Natural killer cell treated with Interleukin-12 subunit alpha and Interleukin-12 subunit beta and Interleukin-15 and Interleukin-18, amount 100 ng/mL, for 72 hours (primary cell): ENCODE measurements around the gene ANKLE1. TPM values are rescaled to one million over a fixed set of nuclear protein-coding genes. Genes with fewer than 3 reads are reported as not detected.

Source experiments
- ATAC-seq, 2 donors: fragments of 150-1000 bp; cut with Tn5 transposase in 1 of 2; sonication (Bioruptor Pico), chemical (Tn5 transposase) in 1 of 2; 2 replicates each; pipeline ENCODE4 v1.10.0; 2021
- DNase-seq: peaks from one replicate; pipeline ENCODE4 v3.0.0; 2022; ENCODE audit warnings: low spot score
- H3K27ac Mint-ChIP-seq, 2 donors: 1 replicate in 1 of 2; 2 replicates in 1 of 2; pipeline ENCODE4 v1.8.0; 2022; ENCODE audit warnings: mixed read lengths in 2 of 2, mild to moderate bottlenecking in 1 of 2, moderate library complexity in 1 of 2
- H3K27me3 Mint-ChIP-seq, 2 donors: 1 replicate in 1 of 2; 2 replicates in 1 of 2; pipeline ENCODE4 v1.8.0; 2022; ENCODE audit warnings: mixed read lengths in 2 of 2
- H3K36me3 Mint-ChIP-seq: one replicate; pipeline ENCODE4 v1.8.0; 2022; ENCODE audit warnings: mixed read lengths
- H3K4me1 Mint-ChIP-seq, 2 donors: 1 replicate in 1 of 2; 2 replicates in 1 of 2; pipeline ENCODE4 v1.8.0; 2022; ENCODE audit warnings: low read depth in 2 of 2, mixed read lengths in 2 of 2, mild to moderate bottlenecking in 1 of 2
- H3K4me3 Mint-ChIP-seq: one replicate; pipeline ENCODE4 v1.8.0; 2022; ENCODE audit warnings: mixed read lengths
- H3K9me3 Mint-ChIP-seq: 2 replicates; pipeline ENCODE4 v1.8.0; 2022; ENCODE audit warnings: mixed read lengths
- total RNA-seq, 2 donors: library from RNA; stranded (reverse); gene quantifications; one replicate each; pipeline ENCODE4 v1.2.3, GENCODE V29; 2022

ANKLE1 gene
- total RNA-seq, 2 donors from 2014 or later = 2.0 to 34.6 TPM

- Mint-ChIP-seq H3K9me3 (no peaks in the 10 kb centered on the region), H3K27ac (no peak overlapping the region), H3K4me1 (peaks cover 0 to 9% of the 10 kb centered on the region in 2 donors), H3K4me3 (no peak overlapping the region), H3K36me3 (no peaks in the 10 kb centered on the region), H3K27me3 (no peaks in the 10 kb centered on the region)
- DNase-seq (no peak), ATAC-seq (no peak)
Observed at GRCh38 chr19:17325881-17326594, 44.3 kb downstream of the ANKLE1 start.

- Mint-ChIP-seq H3K4me1 (peaks cover 0 to 9% of the 10 kb centered on the region in 2 donors), H3K27ac (no peak overlapping the region), H3K27me3 (no peaks in the 10 kb centered on the region), H3K36me3 (no peaks in the 10 kb centered on the region), H3K9me3 (no peaks in the 10 kb centered on the region), H3K4me3 (no peak overlapping the region)
- ATAC-seq (no peak), DNase-seq (no peak)
Observed at GRCh38 chr19:17326595-17326966, 44.9 kb downstream of the ANKLE1 start.

GRCh38 chr19:17327068-17327653 is 45.5 kb downstream of the ANKLE1 start:
- Mint-ChIP-seq H3K27ac (no peak overlapping the region), H3K4me3 (no peak overlapping the region), H3K36me3 (no peaks in the 10 kb centered on the region), H3K4me1 (peaks cover 0 to 9% of the 10 kb centered on the region in 2 donors), H3K27me3 (no peaks in the 10 kb centered on the region), H3K9me3 (no peaks in the 10 kb centered on the region)
- ATAC-seq = no peak
- DNase-seq = no peak

GRCh38 chr19:17327654-17328516 is 46.2 kb downstream of the ANKLE1 start:
- Mint-ChIP-seq H3K27me3 (no peaks in the 10 kb centered on the region), H3K27ac (no peak overlapping the region), H3K9me3 (no peaks in the 10 kb centered on the region), H3K36me3 (no peaks in the 10 kb centered on the region), H3K4me1 (peaks cover 3 to 6% of the 10 kb centered on the region in 2 donors), H3K4me3 (peak overlapping the region; percentile 69)
- ATAC-seq (peak; percentile 74 to 76), DNase-seq (no peak)

- no peaks in the 10 kb centered on the region for H3K9me3 Mint-ChIP-seq
- peak; percentile 1 to 41 for ATAC-seq
- peak overlapping the region; percentile 42 for H3K4me3 Mint-ChIP-seq
- H3K27me3 Mint-ChIP-seq = no peaks in the 10 kb centered on the region
- H3K36me3 Mint-ChIP-seq = no peaks in the 10 kb centered on the region
- peaks cover 8 to 11% of the 10 kb centered on the region in 2 donors for H3K4me1 Mint-ChIP-seq
- no peak overlapping the region for H3K27ac Mint-ChIP-seq
- DNase-seq = no peak
Observed at GRCh38 chr19:17328517-17329365, 47.0 kb downstream of the ANKLE1 start.

DNA sequence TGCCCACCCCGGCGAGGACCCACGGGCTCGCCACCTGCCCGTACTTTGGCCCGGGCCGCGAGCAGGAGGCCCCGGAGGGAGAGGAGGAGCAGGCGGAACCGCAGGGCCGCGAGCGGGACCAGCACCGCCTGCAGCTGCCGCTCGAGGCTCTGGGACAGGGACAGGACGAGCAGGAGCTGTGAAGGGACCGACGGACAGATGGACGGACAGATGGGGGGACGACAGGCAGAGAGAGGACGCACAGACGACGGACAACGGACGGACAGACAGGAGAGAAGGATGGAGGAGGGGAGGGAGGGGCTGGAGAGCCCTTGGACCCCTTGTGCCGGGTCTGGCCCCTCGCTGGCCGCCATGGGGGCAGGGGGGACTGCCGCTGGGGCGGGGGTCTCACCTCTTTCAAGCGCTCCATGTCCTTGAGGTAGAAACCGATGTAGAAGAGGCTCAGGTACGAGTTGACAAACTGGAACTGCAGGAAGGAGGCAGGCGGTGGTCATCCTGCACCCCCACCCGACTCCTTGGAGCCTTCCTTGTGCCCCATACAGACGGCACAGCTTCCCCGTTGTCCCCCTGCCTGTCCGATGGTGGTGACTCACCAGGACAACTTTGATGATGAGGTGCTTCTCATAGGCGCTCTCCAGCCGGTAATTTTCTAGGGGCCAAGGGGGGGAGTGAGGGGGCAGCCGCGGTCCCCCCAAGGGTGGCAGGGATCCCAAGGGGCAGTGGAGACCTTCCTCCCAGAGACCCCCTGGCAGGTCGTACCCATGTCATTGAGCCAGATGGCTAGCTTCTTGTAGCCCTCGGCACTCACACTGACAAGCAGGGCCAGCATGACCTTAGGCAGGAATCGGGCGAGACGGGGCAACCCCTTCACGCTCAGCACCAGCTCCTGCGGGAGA is 47.9 kb downstream of the ANKLE1 start:
- H3K4me1 Mint-ChIP-seq = peaks cover 12 to 15% of the 10 kb centered on the region in 2 donors
- H3K36me3 Mint-ChIP-seq = no peaks in the 10 kb centered on the region
- no peak overlapping the region for H3K27ac Mint-ChIP-seq
- ATAC-seq = no peak
- H3K4me3 Mint-ChIP-seq = no peak overlapping the region
- H3K27me3 Mint-ChIP-seq = no peaks in the 10 kb centered on the region
- DNase-seq = no peak
- H3K9me3 Mint-ChIP-seq = no peaks in the 10 kb centered on the region

GRCh38 chr19:17330262-17331044 is 48.8 kb downstream of the ANKLE1 start:
- peak overlapping the region; percentile 51 for H3K4me3 Mint-ChIP-seq
- H3K4me1 Mint-ChIP-seq = peaks cover 19 to 21% of the 10 kb centered on the region in 2 donors
- DNase-seq (no peak), ATAC-seq (no peak)
- H3K36me3 Mint-ChIP-seq = no peaks in the 10 kb centered on the region
- H3K27me3 Mint-ChIP-seq = no peaks in the 10 kb centered on the region
- H3K9me3 Mint-ChIP-seq = no peaks in the 10 kb centered on the region
- no peak overlapping the region for H3K27ac Mint-ChIP-seq

DNA sequence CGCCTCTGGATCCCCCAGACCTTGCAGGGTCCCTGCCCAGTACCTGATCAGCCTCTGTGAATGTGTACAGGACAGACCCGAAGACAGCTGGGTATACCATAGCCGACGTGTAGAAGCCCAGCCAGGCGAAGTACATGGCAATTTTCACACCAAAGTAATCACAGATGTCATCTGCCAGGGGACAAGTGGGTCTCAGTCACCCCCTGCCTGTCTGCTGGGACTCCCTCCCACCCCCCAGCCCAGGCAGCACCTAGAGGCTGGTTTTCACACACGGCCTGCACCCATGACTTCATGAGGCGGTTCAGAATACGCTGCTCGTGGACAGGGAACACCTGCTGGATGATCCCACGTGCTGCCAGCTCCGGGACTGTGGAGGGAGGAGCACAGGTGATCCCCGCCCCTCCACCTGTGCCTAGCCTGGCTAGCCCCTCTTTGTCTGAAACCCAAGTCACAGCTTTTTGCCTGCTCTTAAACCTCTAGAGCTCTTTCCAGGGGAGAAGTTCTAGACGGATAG is 49.4 kb downstream of the ANKLE1 start:
- Mint-ChIP-seq H3K9me3 (no peaks in the 10 kb centered on the region), H3K27ac (no peak overlapping the region), H3K27me3 (no peaks in the 10 kb centered on the region), H3K36me3 (no peaks in the 10 kb centered on the region), H3K4me3 (peak overlapping the region; percentile 51), H3K4me1 (peaks cover 19 to 21% of the 10 kb centered on the region in 2 donors)
- ATAC-seq = no peak
- no peak for DNase-seq

GRCh38 chr19:17332360-17332676 is 50.6 kb downstream of the ANKLE1 start:
- no peak for DNase-seq
- no peak for ATAC-seq
- H3K27me3 Mint-ChIP-seq = no peaks in the 10 kb centered on the region
- no peak overlapping the region for H3K4me3 Mint-ChIP-seq
- peaks cover 28 to 31% of the 10 kb centered on the region in 2 donors for H3K4me1 Mint-ChIP-seq
- no peaks in the 10 kb centered on the region for H3K9me3 Mint-ChIP-seq
- no peak overlapping the region for H3K27ac Mint-ChIP-seq
- H3K36me3 Mint-ChIP-seq = no peaks in the 10 kb centered on the region

GRCh38 chr19:17332677-17333581 is 51.2 kb downstream of the ANKLE1 start:
- Mint-ChIP-seq H3K4me3 (no peak overlapping the region), H3K27ac (no peak overlapping the region), H3K4me1 (peaks cover 30 to 33% of the 10 kb centered on the region in 2 donors), H3K36me3 (no peaks in the 10 kb centered on the region), H3K9me3 (no peaks in the 10 kb centered on the region), H3K27me3 (no peaks in the 10 kb centered on the region)
- DNase-seq (no peak), ATAC-seq (no peak)

GRCh38 chr19:17333611-17334413 is 52.1 kb downstream of the ANKLE1 start:
- ATAC-seq (peak; percentile 64 to 69), DNase-seq (peak; percentile 87)
- Mint-ChIP-seq H3K9me3 (no peaks in the 10 kb centered on the region), H3K27me3 (no peaks in the 10 kb centered on the region), H3K4me1 (peaks cover 33 to 36% of the 10 kb centered on the region in 2 donors), H3K4me3 (peak overlapping the region; percentile 89), H3K27ac (peak overlapping the region; percentile 22 to 34), H3K36me3 (no peaks in the 10 kb centered on the region)
